Activated naive CD8-positive, alpha-beta T cell treated with anti-CD3 and anti-CD28 coated beads, Interleukin-2, amount 50 U/mL, for 16 hours (primary cell): ENCODE results near the gene RELT.

Experiments used
- DNase-seq: peaks from one replicate; pipeline ENCODE4 v3.0.0-alpha.2; 2020; ENCODE audit warnings: low read depth, low spot score

Gene RELT

DNA sequence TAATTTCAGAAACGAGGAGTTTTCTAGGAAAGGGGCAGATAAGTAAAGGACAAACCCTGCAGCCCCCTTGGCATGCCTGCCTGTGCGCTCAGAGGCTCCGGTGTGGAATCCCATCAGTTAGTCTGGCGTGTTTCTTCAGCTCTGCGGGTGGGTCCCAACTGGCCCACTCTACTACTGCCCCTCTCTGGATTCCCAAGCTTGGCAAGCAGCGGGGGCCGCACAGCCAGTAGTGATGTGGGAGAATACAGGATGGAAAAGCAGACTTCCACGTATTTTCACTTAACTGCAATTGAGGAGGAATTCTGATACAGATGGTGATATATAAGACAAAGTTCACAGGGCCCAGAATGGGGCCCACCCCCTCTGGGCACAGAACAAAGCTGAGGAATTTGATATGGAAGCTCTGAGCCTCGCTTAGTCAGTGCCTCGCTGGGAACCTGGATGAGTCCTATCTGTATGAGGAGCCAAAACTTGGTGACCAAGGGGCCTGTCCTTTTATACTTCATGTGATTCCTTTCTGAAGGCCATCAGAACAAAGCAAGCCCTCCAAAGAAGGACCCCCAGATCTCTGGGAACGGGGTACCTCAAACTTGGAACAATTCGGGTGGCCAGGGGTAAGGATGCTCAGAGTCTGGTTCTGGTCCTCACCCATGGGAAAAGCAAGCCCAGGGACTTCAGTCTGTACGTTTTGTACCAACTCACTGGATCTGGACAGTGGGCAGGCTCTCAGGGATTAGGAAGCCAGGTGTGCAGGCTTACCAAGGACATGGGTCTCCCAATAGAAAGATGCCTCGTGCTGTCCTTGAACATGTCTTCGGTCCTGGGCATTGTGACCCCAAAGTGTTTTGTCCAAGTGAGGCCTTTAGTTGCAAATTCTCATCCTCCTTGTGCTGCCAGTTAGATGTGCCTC is 26.0 kb downstream of the RELT start:
- no peak for DNase-seq

- no peak for DNase-seq
Observed at GRCh38 chr11:73402834-73403185, 26.6 kb downstream of the RELT start.

- no peak for DNase-seq
Observed at GRCh38 chr11:73403541-73403940, 27.3 kb downstream of the RELT start.

DNA sequence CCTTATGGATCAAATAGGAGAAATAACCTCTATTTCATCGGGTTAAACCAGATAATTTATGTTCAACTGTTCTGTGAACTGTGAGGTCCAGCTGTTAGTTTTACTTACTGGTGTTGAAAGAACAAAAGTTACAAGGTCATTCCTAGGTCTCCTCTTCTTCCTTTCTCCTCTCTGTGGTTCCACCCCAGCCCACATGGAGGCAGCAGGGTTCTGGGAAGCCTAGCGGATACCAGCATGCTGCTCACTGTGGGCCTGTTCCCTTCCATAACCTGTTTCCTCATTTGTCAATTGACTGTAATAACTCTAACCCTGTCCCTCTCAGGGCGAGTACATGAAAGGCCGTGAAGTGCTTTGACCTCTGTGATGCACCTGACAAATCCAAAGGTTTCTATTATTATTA is 27.8 kb downstream of the RELT start:
- no peak for DNase-seq

DNA sequence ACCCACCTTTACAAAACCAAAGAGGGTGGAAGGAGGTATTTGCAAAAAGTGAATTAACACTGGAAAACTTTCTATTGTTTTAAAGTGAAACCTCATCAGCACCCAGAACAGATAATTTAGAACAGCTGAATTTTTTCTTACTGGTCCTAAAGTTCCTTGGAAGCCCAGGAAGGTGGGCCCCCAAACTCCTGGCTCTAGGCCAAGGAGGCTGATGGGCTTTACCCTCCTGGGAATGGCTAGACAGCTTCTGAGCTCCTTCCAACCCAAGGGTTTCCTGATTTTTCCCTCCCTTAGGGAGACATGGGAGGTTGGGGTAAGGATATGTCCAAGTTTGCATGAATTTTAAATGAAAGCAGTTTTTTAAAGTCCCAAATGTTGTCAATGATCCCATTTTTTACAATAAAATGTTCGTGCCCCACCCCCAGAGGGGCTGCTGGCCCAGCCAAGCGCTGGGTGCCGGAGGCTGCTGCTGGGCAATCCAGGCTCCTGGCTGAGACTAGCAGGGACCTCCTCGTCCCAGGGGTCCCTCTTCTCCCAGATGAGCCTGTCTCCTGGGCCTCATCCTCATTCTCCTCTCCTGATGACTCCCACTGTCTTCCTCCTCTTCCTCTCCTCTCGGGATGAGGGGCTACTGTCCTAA is 28.4 kb downstream of the RELT start:
- no peak for DNase-seq

GRCh38 chr11:73405146-73405510 is 28.9 kb downstream of the RELT start:
- no peak for DNase-seq

DNA sequence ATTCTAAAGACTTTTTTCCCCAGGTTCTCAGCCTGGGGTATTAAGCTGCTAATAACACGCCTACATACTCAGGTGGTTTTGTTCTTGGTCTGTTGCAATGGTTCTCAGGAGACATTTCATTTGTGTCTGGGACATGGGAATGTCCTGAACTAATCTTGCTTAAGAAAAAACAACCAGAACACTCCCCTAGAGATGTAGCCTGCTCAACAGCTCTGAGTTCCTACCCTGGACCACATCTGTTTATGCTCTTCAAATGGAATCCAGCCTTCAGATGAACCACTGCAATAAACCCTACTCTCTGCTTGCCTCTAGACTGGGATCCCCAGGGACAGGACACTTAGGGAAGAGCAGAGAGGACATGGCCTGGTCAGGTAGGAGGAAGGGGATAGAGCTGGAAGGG is 29.9 kb downstream of the RELT start:
- no peak for DNase-seq

DNA sequence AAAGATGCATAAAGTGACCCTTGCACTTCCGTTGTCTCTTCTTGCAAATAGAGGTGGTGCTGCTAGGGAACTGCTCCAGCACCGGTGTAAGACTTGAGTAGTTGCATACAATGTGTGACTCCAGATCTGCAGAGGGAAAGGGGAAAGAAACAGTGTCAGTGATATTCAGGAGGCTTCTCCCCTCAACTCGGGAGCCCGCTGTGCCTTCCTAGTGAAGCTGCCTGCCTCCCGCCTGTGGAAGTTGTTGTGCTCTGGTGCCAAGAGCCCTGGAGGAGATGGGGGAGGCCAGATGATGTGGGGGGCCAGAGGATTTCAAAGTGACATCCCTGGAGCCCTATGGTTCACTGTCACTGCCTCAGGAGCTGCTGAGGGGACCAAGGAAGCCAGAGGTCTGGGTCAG is 30.4 kb downstream of the RELT start:
- DNase-seq: no peak

- no peak for DNase-seq
Observed at GRCh38 chr11:73409431-73409830, 33.2 kb downstream of the RELT start.

DNA sequence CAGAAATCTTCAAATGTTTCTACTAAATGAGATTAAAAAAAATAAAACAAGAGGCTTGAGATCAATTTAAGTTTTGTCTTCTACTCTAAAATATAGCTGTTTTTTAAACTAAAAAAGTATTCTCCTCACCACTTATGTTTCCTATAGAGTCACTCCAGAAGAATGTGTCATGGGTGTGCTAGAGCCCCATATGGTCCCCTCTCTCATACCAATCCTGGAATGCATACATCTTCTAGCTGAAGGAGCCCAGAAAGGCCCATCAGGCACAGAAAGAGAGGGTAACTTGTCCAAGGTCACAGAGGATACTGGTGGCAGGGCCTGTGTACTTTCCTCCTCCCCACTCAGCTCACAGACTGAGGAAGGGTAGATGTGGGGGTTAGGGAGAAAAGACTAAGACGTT is 34.4 kb downstream of the RELT start:
- DNase-seq: no peak

- DNase-seq: no peak
Observed at GRCh38 chr11:73411031-73411430, 34.8 kb downstream of the RELT start.

DNA sequence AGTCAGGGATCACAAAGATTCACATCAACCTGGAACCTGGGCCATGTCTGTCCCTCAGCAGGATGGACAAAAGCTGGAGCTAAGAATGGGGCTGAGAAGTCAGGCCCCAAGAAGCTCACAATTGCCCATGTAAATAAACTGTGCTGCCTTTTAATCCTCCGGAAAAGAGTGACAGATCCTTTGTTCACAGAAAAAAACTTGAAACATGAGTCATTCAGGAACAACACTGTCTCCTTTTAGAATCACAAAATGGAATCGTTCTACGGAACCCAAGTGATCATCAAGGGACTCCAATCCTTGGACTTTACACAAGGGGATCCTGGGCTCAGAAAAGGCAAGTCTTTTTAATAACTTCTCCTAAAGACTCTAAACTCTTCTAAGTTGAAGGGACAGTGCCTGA is 36.1 kb downstream of the RELT start:
- no peak for DNase-seq

- no peak for DNase-seq
Observed at GRCh38 chr11:73413256-73413655, 37.1 kb downstream of the RELT start.

DNA sequence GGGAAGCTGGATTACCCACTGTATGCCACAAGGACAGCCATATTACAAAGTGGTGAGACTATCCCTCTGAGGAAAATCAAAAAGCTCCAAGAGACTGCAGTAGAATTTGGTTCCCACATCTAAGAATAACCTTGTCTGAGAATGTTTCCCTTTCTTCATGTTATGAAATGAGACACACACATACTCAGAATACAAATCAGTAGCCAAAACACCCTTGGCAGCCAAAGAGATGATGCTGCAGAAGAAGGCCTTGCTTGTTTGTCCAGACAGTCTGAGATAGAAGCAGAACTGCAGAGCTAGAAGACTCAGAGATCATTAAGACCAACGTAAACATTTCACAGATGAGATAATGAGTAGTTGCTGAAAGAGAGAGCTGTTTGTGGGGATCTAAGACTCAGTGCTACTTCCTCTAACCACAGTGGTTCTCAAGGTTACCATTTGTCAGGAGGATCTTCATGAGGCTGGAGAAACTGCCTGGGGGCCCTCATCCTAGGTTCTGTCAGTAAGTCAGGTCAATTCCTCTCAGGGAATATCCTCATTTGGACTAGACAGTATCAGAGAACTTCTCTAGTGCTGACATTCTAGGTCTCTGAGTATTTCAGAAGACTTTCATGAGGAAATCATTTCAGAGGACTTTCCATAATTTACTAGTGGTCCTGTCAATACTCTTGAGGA is 38.9 kb downstream of the RELT start:
- DNase-seq: no peak

GRCh38 chr11:73415854-73416615 is 39.8 kb downstream of the RELT start:
- no peak for DNase-seq

GRCh38 chr11:73416786-73417185 is 40.6 kb downstream of the RELT start:
- no peak for DNase-seq

DNA sequence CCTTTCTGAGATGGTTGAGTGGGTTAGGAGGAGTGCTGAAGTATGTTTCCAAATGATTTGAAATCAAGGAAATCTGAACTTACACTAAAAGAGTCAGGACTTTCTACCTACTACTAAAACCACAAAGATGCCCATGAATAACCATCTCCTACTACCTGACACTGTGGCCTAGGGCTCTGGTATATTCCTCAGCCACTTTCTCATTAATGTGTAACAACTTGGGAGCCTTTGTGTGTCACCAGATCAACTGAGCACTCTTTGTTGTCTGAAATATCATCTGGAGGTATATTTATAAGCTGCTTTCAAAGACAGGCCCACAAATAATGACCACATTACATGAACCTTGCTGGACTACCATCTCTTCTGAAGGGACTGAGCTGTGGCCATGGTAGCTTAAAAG is 43.9 kb downstream of the RELT start:
- DNase-seq: no peak

DNA sequence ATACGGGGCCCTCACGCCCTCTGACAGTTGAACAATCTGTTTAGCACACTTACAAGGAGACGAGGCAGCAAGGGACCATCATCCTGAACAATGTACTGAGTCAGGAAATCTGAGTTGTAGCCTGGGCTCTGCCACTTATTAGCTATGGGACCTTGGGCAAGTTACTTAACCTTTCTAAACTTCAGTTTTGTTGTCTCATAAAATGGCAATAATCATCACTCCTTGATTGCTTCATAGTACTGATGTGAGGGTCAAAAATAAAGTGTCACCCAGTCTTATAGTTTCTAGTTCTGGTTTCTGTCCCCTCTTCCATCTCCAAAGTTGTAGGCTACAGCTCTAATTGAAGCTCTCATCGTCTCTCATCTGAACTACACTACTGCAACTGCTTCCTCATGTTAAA is 46.7 kb downstream of the RELT start:
- DNase-seq: no peak

DNA sequence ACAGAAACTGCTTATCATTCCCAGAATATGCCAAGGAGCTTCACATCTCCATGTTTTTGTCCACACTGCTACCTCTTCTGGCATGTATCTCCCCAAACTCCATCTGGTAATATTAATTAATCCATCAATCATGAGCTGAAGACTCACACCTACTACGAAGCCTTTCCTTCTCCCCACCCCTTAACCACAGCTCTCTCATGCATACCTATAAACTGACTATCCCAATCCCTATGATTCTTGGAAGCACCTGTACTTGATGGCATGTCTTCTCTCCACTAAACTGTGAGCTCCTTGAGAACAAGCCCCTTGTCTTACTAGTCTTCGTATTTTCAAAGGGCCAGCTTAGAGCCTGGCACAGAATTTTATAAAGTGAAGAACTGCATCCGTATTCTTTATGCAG is 47.3 kb downstream of the RELT start:
- DNase-seq: no peak

DNA sequence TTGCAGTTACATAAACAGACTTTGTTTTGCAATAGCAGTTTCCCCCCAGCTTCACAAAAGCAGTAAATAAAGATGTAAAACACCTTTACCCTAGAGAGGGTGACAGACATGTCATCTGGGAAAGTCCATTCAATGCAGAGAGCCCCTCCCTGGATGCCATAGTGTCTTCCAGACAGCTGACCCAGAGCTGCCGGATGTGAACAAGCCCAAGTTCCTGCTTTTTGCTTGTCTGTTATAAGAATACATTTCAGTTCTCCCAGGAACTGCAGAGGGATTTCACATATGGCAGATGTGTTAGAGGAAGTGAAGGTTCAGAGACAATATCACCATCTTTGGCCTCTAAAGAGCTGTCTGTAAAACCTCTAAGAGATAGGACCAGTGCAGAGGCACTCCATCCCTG is 48.9 kb downstream of the RELT start:
- DNase-seq: no peak

DNA sequence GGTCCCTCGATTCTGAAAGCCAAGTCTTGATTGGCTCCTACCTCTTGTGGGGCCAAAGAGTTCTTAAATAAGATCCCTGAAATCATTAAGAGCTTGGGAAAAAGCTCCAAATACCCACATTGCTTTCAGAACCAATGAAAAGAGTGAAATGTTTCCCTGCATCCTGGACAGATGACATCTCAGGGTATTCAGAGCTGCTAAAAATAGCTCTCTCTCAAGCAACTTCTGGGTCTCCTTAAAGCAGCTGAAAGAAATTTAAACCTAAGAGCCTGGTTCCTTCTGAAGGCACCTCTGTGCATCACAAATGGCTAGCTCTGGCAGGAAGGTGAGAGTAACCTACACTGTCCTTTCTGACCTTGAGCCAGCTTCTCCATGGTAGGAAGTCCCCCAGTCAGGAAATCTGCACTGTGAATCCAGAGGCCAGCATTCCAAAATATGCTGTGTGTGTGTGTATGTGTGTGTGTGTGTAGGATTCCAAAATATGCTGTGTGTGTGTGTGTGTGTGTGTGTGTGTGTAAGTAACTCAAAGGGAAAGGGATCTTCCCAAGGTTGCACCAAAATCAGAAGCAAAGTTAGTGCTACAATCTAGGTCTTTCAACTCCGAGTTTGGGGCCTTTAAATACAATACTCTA is 50.1 kb downstream of the RELT start:
- no peak for DNase-seq

GRCh38 chr11:73428227-73428626 is 52.0 kb downstream of the RELT start:
- DNase-seq: no peak
